Measurements from ENCODE around the gene MAGEA2.
"Not testable (repeated sequence)": the region's sequence is repeated elsewhere in the genome, so short reads cannot be mapped to it uniquely, and the experiment has no call there.

The MAGEA2 gene, protein sequence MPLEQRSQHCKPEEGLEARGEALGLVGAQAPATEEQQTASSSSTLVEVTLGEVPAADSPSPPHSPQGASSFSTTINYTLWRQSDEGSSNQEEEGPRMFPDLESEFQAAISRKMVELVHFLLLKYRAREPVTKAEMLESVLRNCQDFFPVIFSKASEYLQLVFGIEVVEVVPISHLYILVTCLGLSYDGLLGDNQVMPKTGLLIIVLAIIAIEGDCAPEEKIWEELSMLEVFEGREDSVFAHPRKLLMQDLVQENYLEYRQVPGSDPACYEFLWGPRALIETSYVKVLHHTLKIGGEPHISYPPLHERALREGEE

DNA sequence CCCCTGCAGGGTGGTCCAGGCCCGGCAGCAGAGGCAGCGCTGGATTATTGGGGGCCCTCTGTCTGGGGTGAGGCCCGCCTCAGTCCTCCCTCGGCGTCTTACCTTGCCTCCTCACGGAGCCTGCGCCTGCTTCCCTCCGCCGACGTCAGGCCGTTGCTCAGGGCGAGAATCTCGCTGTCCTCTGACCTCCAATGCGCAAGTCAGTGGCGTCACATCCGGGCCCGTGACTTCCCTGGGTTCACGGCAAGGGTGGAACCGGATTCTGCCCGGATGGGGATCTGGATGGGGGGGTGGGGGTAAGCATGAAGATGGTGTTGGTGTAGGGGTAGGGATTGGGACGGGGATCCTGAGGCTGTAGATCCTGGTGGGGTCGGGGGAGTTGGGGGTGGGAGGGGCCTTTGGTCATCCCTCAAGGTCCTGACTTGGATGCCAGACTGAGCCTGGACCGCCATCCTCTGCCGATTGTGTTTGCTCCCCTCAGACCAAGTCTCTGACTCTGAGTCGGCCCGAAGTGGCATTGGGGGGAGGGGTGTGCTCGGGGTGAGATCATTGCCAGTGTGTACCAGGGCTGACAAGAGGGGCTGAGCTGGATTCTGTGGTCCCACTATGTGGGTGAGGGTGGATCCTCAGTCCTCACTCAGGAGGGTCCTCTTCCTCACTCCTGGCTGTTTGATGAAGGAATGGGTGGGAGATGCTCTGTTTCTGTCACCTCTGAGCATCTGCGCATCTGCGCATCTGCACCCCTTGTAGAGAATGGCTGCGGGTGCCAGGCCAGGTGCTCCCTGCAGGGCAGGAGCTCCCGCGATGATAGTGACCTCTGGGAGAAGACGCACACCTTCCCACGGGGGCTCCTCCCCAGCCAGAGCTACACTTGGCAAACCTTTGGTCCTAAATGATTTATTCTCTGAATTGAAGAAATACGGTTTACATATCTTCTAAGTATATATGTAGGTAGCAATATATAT, at the start of gene MAGEA2:
Gene MAGEA2, minus strand, starts transcription at position 157 of the 965 bp plus-strand sequence. CDS start 2,479 bp downstream, outside the sequence.
- DNase-seq = not testable (repeated sequence)

DNA sequence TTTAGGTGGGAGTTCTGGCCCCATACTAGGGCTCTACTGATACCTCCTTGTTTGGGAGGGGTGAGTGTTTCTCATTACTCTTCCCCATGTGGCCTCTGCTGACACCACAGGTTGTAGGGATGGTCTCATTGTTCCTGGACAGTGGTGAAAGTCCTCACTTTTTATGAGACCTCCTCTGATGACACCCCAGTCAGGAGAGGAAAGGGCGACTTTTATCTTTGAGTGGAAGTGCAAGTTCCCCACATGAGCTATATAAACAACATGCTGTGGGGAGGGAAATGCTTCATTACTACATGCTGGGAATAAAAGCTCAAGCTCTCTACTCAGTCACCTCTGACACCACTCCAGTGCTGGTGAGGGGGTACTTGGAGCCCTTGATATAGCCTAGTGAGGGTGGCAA, 45.3 kb upstream of the MAGEA2 start:
- DNase-seq = no peak

DNA sequence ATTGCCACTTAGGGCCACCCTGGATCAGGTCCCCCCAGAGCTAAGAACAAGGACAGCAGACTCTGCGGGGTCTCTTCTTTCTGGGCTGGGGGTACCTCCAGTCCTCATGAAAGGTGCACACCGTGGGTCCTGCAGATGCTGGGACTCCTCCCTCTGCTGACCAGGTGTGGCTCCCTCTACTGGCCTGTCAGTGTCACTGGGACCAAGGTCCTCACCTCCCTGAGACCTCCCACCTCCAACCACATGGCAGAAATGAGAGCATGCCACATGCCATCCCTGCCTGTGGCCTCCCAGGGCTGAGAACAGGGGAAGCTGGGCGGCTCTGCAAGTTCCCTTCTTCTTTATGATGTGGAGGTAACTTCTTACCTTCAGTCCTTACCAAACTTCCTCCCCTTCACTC, 33.4 kb upstream of the MAGEA2 start:
- DNase-seq = not testable (repeated sequence)

DNA sequence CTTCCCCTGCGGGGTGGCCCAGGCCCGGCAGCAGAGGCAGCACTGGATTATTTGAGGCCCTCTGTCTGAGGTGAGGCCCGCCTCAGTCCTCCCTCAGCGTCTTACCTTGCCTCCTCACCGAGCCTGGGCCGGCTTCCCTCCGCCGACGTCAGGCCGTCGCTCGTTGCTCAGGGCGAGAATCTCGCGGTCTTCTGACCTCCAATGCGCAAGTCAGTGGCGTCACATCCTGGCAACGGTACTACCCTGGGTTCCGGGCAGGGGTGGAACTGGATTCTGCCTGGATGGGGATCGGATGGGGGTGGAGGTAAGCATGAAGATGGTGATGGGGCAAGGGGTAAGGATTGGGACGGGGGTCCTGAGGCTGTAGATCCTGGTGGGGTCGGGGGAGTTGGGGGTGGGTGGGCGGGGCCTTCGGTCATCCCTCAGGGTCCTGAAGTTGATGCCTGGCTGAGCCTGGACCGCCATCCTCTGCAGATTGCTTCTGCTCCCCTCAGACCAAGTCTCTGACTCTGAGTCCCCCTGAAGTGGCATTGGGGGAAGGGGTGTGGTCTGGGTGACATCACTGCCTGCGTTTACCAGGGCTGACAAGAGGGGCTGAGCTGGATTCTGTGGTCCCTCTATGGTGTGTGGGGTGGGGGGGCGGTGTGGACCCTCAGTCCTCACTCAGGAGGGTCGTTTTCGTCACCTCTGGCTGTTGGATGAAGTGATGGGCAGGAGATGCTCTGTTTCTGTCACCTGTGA, 16.1 kb upstream of the MAGEA2 start, which contains the start of gene MAGEA6:
Gene MAGEA6, minus strand, starts transcription at position 141 of the 741 bp plus-strand sequence. CDS start 2,039 bp downstream, outside the sequence.
- DNase-seq = not testable (repeated sequence)

DNA sequence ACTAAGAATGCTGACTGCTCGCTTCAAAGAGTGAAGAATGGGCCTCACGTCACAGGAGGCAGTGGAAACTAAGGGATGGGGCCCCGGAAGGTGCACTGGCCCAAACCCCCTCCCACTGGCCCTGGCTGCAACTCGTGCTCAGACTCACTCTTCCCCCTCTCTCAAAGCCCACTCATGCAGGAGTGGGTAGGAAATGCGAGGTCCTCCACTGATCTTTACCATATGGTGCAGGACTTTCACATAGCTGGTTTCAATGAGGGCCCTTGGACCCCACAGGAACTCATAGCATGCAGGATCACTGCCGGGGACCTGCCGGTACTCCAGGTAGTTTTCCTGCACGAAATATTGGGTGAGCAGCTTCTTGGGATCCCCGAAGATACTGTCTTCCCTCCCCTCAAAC, 12.9 kb upstream of the MAGEA2 start:
- DNase-seq = not testable (repeated sequence)

DNA sequence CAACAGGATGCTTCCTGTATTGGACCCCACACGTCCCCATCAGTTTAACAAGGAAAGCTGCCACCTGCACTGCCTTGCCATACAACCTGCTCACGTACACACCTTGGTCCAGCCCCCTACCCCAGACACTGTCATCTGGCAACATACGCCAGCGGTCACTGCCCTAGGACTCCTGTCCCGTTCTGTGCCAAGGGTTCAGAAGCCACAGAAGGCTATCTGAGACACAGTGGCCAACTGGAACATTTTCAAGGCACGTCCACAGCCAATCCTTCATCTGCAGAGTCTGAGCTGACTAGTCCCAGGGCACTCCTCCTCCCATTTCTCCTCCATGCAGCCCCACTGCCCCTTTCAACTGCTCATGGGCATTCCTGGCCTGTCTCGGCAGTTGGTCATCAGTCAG, 7.9 kb upstream of the MAGEA2 start:
- DNase-seq = not testable (repeated sequence)

DNA sequence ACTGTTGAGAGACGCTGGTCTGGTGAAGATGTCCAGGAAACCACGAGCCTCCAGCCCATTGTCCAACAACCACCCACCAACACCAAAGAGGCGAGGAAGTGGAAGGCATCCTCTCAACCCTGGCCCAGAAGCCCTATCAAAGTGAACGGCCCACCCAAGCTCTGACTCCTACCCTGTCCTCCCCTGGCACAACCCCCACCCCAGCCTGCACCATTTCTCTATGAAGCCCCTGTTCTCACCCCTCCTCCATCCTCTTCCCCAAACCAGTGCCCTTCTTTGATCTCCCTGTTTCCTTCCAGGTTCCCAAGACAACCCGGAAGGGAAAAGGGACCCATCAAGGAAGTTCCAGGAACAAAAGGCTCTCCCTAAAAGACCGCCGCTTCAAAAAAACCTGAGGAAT, 5.9 kb upstream of the MAGEA2 start:
- DNase-seq = not testable (repeated sequence)

DNA sequence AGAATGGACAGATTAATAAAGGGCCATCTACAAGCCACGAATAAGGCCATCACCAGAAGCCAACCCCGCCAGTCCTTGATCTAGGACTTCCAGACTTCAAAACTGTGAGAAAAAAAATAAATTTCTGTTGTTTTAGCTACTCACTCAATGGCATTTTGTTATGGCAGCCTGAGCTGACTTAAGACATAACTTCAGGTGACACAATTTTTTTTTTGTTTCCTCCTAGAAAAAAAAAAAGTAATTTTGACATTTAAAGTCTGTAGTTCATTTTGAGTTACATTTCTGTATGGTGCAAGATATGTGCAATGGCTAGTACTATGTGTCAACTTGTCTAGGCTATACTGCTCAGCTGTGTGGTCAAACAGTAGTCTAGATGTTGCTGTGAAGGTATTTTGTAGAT, 5.3 kb upstream of the MAGEA2 start, which contains the start of gene CSAG3:
Gene CSAG3, plus strand, starts transcription at position 301 of the 400 bp plus-strand sequence.
- DNase-seq = not testable (repeated sequence)

DNA sequence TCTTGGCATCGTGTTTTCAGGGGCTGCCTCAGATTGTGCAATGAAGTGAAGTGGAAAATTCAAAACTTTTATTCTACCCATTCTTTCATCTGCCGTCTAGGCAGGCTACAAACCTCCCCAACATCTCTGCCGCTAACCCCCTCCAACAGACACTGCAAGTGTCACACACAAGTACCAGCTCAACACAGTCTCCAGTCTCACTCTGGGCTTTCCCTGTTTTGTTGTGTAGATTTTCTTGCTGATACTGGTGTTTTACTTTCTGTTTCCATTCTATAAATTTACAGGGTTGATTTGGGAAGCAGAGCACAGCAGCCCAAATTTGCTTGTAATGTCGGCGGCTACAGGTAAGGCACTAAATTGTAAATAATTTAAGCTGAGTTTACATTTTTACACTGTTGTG, 1.2 kb upstream of the MAGEA2 start:
- not testable (repeated sequence) for DNase-seq

DNA sequence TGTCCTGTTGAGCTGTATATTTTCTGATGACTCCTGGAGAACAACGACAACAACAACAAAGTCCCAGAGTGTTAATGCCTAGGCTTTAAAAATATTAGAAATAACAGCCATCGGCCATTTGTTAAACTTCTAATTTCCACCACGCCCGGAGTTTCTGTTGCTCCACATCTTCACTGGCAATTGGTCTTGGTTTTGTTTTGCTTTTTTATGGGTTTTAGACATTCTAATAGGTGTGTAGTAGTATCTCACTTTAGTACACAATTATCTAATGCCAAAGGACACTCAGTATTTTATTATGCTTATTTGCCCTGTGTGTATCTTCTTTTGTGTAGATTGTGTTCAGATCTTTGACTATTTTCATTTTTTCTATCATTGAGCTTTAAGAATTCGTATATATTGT, 15.1 kb downstream of the MAGEA2 start:
- no peak for DNase-seq

DNA sequence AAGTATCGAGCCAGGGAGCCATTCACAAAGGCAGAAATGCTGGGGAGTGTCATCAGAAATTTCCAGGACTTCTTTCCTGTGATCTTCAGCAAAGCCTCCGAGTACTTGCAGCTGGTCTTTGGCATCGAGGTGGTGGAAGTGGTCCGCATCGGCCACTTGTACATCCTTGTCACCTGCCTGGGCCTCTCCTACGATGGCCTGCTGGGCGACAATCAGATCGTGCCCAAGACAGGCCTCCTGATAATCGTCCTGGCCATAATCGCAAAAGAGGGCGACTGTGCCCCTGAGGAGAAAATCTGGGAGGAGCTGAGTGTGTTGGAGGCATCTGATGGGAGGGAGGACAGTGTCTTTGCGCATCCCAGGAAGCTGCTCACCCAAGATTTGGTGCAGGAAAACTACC, 17.1 kb downstream of the MAGEA2 start:
- DNase-seq = not testable (repeated sequence)

DNA sequence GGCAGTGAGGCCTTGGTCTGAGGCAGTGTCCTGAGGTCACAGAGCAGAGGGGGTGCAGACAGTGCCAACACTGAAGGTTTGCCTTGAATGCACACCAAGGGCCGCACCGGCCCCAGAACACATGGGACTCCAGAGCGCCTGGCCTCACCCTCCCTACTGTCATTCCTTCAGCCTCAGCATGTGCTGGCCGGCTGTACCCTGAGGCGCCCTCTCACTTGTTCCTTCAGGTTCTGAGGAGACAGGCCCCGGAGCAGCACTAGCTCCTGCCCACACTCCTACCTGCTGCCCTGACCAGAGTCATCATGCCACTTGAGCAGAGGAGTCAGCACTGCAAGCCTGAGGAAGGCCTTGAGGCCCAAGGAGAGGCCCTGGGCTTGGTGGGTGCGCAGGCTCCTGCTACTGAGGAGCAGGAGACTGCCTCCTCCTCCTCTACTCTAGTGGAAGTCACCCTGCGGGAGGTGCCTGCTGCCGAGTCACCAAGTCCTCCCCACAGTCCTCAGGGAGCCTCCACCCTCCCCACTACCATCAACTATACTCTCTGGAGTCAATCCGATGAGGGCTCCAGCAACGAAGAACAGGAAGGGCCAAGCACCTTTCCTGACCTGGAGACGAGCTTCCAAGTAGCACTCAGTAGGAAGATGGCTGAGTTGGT, 17.7 kb downstream of the MAGEA2 start:
- DNase-seq = no peak

DNA sequence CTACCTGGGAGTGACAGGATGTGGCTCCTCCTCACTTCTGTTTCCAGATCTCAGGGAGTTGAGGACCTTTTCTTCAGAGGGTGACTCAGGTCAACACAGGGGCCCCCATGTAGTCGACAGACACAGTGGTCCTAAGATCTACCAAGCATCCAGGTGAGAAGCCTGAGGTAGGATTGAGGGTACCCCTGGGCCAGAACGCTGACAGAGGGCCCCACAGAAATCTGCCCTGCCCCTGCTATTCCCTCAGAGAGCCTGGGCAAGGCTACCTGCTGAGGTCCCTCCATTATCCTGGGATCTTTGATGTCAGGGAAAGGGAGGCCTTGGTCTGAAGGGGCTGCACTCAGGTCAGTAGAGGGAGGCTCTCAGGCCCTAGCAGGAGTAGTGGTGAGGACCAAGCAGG, 18.5 kb downstream of the MAGEA2 start:
- DNase-seq = no peak

DNA sequence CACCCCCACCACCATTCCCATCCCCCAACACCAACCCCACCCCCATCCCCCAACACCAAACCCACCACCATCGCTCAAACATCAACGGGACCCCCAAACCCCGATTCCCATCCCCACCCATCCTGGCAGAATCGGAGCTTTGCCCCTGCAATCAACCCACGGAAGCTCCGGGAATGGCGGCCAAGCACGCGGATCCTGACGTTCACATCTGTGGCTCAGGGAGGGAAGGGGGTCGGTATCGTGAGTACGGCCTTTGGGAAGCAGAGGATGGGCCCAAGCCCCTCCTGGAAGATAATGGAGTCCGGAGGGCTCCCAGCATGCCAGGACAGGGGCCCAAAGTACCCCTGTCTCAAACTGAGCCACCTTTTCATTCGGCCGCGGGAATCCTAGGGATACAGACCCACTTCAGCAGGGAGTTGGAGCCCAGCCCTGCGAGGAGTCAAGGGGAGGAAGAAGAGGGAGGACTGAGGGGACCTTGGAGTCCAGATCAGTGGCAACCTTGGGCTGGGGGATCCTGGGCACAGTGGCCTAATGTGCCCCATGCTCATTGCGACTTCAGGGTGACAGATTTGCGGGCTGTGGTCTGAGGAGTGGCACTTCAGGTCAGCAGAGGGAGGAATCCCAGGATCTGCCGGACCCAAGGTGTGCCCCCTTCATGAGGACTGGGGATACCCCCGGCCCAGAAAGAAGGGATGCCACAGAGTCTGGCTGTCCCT, 19.3 kb downstream of the MAGEA2 start:
- DNase-seq = not testable (repeated sequence)

DNA sequence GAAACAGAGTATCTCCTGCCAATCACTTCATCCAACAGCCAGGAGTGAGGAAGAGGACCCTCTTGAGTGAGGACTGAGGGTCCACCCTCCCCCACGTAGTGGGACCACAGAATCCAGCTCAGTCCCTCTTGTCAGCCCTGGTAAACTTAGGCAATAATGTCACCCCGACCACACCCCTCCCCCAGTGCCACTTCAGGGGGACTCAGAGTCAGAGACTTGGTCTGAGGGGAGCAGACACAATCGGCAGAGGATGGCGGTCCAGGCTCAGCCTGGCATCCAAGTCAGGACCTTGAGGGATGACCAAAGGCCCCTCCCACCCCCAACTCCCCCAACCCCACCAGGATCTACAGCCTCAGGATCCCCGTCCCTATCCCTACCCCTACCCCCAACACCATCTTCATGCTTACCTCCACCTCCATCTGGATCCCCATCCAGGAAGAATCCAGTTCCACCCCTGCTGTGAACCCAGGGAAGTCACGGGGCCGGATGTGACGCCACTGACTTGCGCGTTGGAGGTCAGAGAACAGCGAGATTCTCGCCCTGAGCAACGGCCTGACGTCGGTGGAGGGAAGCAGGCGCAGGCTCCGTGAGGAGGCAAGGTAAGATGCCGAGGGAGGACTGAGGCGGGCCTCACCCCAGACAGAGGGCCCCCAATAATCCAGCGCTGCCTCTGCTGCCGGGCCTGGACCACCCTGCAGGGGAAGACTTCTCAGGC, 20.2 kb downstream of the MAGEA2 start, which contains the start of the genes CSAG1 and MAGEA12:
Gene CSAG1, minus strand, starts transcription at position 461 of the 715 bp plus-strand sequence. CDS start 1,261 bp downstream, outside the sequence.
Gene MAGEA12, plus strand, starts transcription at position 497 of the 715 bp plus-strand sequence. CDS start 2,405 bp downstream, outside the sequence.
- DNase-seq = no peak

DNA sequence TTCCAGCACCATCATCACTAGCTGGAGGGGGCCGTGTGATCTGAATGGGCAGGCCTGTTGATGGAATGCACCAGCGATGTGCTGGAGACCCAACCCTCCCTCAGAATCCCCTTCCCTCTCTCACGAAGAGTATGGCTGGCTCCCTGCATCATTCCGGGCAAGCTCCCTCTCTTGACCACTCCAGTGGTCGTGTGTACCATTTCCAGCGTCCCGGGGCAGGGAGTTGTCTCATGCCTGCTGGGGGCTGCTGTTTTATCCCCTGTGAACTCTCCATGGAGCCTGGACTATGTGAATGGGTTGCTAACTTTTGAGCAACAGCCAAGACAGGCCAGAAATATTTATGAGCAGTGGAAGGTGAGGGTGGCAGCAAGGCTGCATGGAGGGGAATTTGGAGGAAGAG, 28.2 kb downstream of the MAGEA2 start:
- DNase-seq = no peak

DNA sequence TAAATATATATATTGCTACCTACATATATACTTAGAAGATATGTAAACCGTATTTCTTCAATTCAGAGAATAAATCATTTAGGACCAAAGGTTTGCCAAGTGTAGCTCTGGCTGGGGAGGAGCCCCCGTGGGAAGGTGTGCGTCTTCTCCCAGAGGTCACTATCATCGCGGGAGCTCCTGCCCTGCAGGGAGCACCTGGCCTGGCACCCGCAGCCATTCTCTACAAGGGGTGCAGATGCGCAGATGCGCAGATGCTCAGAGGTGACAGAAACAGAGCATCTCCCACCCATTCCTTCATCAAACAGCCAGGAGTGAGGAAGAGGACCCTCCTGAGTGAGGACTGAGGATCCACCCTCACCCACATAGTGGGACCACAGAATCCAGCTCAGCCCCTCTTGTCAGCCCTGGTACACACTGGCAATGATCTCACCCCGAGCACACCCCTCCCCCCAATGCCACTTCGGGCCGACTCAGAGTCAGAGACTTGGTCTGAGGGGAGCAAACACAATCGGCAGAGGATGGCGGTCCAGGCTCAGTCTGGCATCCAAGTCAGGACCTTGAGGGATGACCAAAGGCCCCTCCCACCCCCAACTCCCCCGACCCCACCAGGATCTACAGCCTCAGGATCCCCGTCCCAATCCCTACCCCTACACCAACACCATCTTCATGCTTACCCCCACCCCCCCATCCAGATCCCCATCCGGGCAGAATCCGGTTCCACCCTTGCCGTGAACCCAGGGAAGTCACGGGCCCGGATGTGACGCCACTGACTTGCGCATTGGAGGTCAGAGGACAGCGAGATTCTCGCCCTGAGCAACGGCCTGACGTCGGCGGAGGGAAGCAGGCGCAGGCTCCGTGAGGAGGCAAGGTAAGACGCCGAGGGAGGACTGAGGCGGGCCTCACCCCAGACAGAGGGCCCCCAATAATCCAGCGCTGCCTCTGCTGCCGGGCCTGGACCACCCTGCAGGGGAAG, 39.5 kb downstream of the MAGEA2 start, which contains the start of gene MAGEA2B:
Gene MAGEA2B, plus strand, starts transcription at position 814 of the 973 bp plus-strand sequence. CDS start 2,479 bp downstream, outside the sequence.
- not testable (repeated sequence) for DNase-seq

DNA sequence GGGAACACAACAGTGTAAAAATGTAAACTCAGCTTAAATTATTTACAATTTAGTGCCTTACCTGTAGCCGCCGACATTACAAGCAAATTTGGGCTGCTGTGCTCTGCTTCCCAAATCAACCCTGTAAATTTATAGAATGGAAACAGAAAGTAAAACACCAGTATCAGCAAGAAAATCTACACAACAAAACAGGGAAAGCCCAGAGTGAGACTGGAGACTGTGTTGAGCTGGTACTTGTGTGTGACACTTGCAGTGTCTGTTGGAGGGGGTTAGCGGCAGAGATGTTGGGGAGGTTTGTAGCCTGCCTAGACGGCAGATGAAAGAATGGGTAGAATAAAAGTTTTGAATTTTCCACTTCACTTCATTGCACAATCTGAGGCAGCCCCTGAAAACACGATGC, 40.4 kb downstream of the MAGEA2 start:
- not testable (repeated sequence) for DNase-seq

DNA sequence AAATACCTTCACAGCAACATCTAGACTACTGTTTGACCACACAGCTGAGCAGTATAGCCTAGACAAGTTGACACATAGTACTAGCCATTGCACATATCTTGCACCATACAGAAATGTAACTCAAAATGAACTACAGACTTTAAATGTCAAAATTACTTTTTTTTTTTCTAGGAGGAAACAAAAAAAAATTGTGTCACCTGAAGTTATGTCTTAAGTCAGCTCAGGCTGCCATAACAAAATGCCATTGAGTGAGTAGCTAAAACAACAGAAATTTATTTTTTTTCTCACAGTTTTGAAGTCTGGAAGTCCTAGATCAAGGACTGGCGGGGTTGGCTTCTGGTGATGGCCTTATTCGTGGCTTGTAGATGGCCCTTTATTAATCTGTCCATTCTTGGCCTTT, 44.5 kb downstream of the MAGEA2 start, which contains the start of gene CSAG2:
Gene CSAG2, minus strand, starts transcription at position 101 of the 400 bp plus-strand sequence. CDS start 161 bp downstream, outside the sequence.
- not testable (repeated sequence) for DNase-seq
